Peyer's patch (tissue), 4 donors: Measurements from ENCODE around the gene MAP2K2.

Experiments used
- CTCF ChIP-seq, 6 experiments: fragments of 450-650 bp in 4 of 6; fragments of 200-600 bp in 2 of 6; sonication (generic) in 1 of 6; IDR thresholded peaks; one replicate each; pipeline ENCODE4 v1.5.1; 2017 to 2019; ENCODE audit warnings: antibody characterized with exemption in 6 of 6, mild to moderate bottlenecking in 3 of 6, moderate library complexity in 1 of 6
- POLR2A ChIP-seq, 2 donors: fragments of 450-650 bp; IDR thresholded peaks; one replicate each; pipeline ENCODE4 v1.5.1; 2017; ENCODE audit warnings: antibody characterized with exemption in 2 of 2, mild to moderate bottlenecking in 2 of 2, moderate library complexity in 2 of 2

- TF ChIP-seq CTCF (IDR thresholded peaks at IDR 0.05) (no peak), POLR2A (IDR thresholded peaks at IDR 0.05) (no peak)
These were observed 25.4 kb downstream of the MAP2K2 start for GRCh38 chr19:4098493-4098892.
